ENCODE measurements around the gene ADRA1B. TPM values are rescaled to one million over a fixed set of nuclear protein-coding genes. Genes with fewer than 3 reads are reported as not detected.

ADRA1B gene
- total RNA-seq, 4 donors from 2014 or later, result 2.9 to 9.0 (median 5.0) TPM

DNA sequence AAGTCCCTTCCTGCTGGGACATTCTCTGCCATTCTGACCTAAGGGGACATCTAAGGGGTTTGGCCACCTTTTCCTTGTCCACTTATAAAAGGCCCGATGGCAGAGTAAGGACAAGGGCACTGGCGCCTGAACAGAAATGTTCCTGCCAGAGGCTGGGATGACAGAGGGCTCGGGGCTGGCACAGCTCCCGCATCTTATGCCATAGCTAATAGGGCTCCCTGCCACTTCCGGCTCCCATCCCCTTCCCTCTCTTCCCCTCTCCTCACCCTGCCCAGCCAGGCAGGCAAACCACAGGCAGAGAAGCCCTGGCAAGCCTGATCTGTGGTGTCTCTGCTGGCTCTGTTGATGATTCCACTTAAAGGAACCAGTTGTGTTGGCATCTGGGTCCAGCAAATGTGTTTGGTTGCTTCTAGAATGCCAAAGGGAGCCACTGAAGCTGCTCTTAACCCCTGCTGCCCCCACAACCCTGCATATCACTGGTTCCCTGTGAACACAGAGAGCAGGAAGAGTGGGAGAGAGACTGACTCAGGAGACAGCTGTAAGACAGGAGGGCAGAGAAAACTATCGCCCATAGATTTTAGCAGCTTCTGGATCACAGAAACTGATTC, 18.4 kb upstream of the ADRA1B start:
- no peaks in the 10 kb centered on the region for H3K36me3 ChIP-seq
- in situ Hi-C loops (cut with MboI; ENCODE audit: low pct_ligation_motif_present in 1 of 4, low pct_unique_long_range_greater_than_20kb in 1 of 4, low sequenced_read_pairs in 3 of 4) (no loop called here), intact Hi-C loops (cut with DNase I; ENCODE audit: low total_unique reads) (no loop called here)
- TF ChIP-seq POLR2A (IDR thresholded peaks at IDR 0.05) (no peak), CTCF (IDR thresholded peaks at IDR 0.05) (no peak), POLR2AphosphoS5 (IDR thresholded peaks at IDR 0.05) (no peak), EP300 (IDR thresholded peaks at IDR 0.05; ENCODE audit: low read depth) (no peak)
- H3K4me1 ChIP-seq, result no peaks in the 10 kb centered on the region
- H3K27ac ChIP-seq, result no peak overlapping the region
- no peaks in the 10 kb centered on the region for H3K27me3 ChIP-seq
- WGBS, 2 donors (ENCODE audit: low coverage in 1 of 2), result 83 to 100% methylated on average over 1 to 6 of the region's 6 CpGs
- no peaks in the 10 kb centered on the region for H3K9me3 ChIP-seq
- no peak overlapping the region for H3K4me3 ChIP-seq
- DNase-seq, result no peak

- no peak for DNase-seq
- no peaks in the 10 kb centered on the region for H3K9me3 ChIP-seq
- in situ Hi-C loops (cut with MboI; ENCODE audit: low pct_ligation_motif_present in 1 of 4, low pct_unique_long_range_greater_than_20kb in 1 of 4, low sequenced_read_pairs in 3 of 4) (no loop called here), intact Hi-C loops (cut with DNase I; ENCODE audit: low total_unique reads) (no loop called here)
- no peaks in the 10 kb centered on the region for H3K27me3 ChIP-seq
- no peaks in the 10 kb centered on the region for H3K36me3 ChIP-seq
- H3K4me1 ChIP-seq, result no peaks in the 10 kb centered on the region
- 74 to 100% methylated on average over 1 to 4 of the region's 4 CpGs for WGBS, 2 donors (ENCODE audit: low coverage in 1 of 2)
- no peak for TF ChIP-seq POLR2A (IDR thresholded peaks at IDR 0.05)
- TF ChIP-seq POLR2AphosphoS5 (IDR thresholded peaks at IDR 0.05), result no peak
- TF ChIP-seq EP300 (IDR thresholded peaks at IDR 0.05; ENCODE audit: low read depth), result no peak
- TF ChIP-seq CTCF (IDR thresholded peaks at IDR 0.05), result no peak
- H3K4me3 ChIP-seq, result no peak overlapping the region
- H3K27ac ChIP-seq, result no peak overlapping the region
These were observed 16.9 kb upstream of the ADRA1B start for GRCh38 chr5:159899067-159900049.

DNA sequence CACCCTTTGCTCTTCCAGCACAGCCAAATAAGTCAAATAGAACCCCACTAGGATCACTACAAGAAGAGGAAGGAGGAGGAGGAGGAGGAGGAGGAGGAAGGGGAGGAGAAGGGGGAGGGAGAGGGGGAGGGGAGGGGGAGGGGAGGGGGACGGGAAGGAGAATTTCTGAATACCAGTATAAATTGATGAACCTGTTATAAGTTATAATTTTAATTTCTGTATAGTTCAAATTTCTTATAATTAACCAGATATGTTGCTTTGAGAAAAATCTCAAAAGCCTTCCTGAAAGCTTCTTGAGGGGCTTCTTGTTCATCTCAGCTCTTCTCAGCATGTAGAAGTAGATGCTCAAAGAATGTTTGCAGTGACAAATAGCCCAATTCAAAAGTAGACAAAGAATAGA, 15.0 kb upstream of the ADRA1B start:
- 50 to 83% methylated on average over 1 of the region's 1 CpG for WGBS, 2 donors (ENCODE audit: low coverage in 1 of 2)
- Histone ChIP-seq H3K36me3 (no peaks in the 10 kb centered on the region), H3K9me3 (no peaks in the 10 kb centered on the region), H3K27ac (no peak overlapping the region), H3K4me3 (no peak overlapping the region), H3K4me1 (peaks cover 0 to 15% (median 6%) of the 10 kb centered on the region in 4 donors), H3K27me3 (no peaks in the 10 kb centered on the region)
- no peak for DNase-seq
- in situ Hi-C loops (cut with MboI; ENCODE audit: low pct_ligation_motif_present in 1 of 4, low pct_unique_long_range_greater_than_20kb in 1 of 4, low sequenced_read_pairs in 3 of 4) (no loop called here), intact Hi-C loops (cut with DNase I; ENCODE audit: low total_unique reads) (no loop called here)
- TF ChIP-seq CTCF (IDR thresholded peaks at IDR 0.05), result no peak
- TF ChIP-seq EP300 (IDR thresholded peaks at IDR 0.05; ENCODE audit: low read depth), result no peak
- no peak for TF ChIP-seq POLR2A (IDR thresholded peaks at IDR 0.05)
- TF ChIP-seq POLR2AphosphoS5 (IDR thresholded peaks at IDR 0.05), result no peak

DNA sequence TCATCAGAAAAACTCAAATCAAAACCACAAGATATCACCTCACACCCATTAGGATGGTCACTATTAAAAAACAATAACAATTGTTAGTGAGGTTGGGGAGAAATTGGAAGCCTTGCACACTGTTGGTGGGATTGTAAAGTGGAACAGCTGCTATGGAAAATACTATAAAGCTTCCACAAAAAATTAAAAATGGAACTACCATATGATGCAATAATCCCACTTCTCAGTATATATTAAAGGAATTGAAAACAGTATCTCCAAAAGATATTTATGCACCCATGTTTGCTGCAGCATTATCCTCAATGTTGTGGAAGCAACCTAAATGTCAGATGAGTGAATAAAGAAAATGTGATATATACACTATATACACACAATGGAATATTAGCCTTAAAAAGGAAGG, 14.5 kb upstream of the ADRA1B start:
- no peak for DNase-seq
- Histone ChIP-seq H3K27ac (no peak overlapping the region), H3K9me3 (no peaks in the 10 kb centered on the region), H3K4me1 (peaks cover 0 to 20% (median 8%) of the 10 kb centered on the region in 4 donors), H3K4me3 (no peak overlapping the region), H3K27me3 (no peaks in the 10 kb centered on the region), H3K36me3 (no peaks in the 10 kb centered on the region)
- no peak for TF ChIP-seq POLR2AphosphoS5 (IDR thresholded peaks at IDR 0.05)
- TF ChIP-seq CTCF (IDR thresholded peaks at IDR 0.05), result no peak
- no peak for TF ChIP-seq EP300 (IDR thresholded peaks at IDR 0.05; ENCODE audit: low read depth)
- no peak for TF ChIP-seq POLR2A (IDR thresholded peaks at IDR 0.05)
- in situ Hi-C loops (cut with MboI; ENCODE audit: low pct_ligation_motif_present in 1 of 4, low pct_unique_long_range_greater_than_20kb in 1 of 4, low sequenced_read_pairs in 3 of 4) (no loop called here), intact Hi-C loops (cut with DNase I; ENCODE audit: low total_unique reads) (no loop called here)

All from transverse colon (tissue), 4 donors.